MCF 10A (cell line): ENCODE measurements around the gene RGS10. TPM values are rescaled to one million over a fixed set of nuclear protein-coding genes. Genes with fewer than 3 reads are reported as not detected.
A peak's percentile ranks its signal among the peaks of the same experiment; 100 is the strongest.

Experiments
- BruUV-seq: library from RNA; stranded (reverse); fragments of 400-500 nt; replicated peaks from 2 replicates; lab custom pipeline; 2021; lab: Mats Ljungman, UMichigan
- CTCF ChIA-PET: fragments of 300-600 bp; sonication (Branson Sonifier 250); formaldehyde crosslinking; extraction: SDS; loops from one replicate; lab custom pipeline; 2021; ENCODE audit warnings: antibody characterized with exemption, inconsistent platforms; lab: Yijun Ruan, JAX
- POLR2A ChIA-PET: fragments of 300-600, 350-650 bp; sonication (Branson Sonifier 250); formaldehyde crosslinking; extraction: SDS; loops from one replicate; lab custom pipeline; 2020; ENCODE audit warnings: antibody characterized with exemption, inconsistent platforms; lab: Yijun Ruan, JAX
- DNase-seq: peaks from one replicate; pipeline ENCODE4 v3.0.0-alpha.2; 2018; ENCODE audit not compliant: unreplicated experiment
- H3K27ac Mint-ChIP-seq: one replicate; pipeline ENCODE4 v1.8.0; 2022; ENCODE audit warnings: mild to moderate bottlenecking, low read depth, mixed read lengths; ENCODE audit not compliant: unreplicated experiment
- H3K27me3 Mint-ChIP-seq: one replicate; pipeline ENCODE4 v1.8.0; 2022; ENCODE audit warnings: mixed read lengths; ENCODE audit not compliant: insufficient read depth, unreplicated experiment
- H3K36me3 Mint-ChIP-seq: one replicate; pipeline ENCODE4 v1.8.0; 2022; ENCODE audit warnings: mild to moderate bottlenecking, moderate library complexity, mixed read lengths; ENCODE audit not compliant: insufficient read depth, unreplicated experiment
- H3K4me1 Mint-ChIP-seq: one replicate; pipeline ENCODE4 v1.8.0; 2022; ENCODE audit warnings: mixed read lengths; ENCODE audit not compliant: insufficient read depth, unreplicated experiment
- H3K4me3 Mint-ChIP-seq: one replicate; pipeline ENCODE4 v1.8.0; 2022; ENCODE audit warnings: mild to moderate bottlenecking, moderate library complexity, mixed read lengths; ENCODE audit not compliant: unreplicated experiment
- H3K9me3 Mint-ChIP-seq: one replicate; pipeline ENCODE4 v1.8.0; 2022; ENCODE audit warnings: mixed read lengths; ENCODE audit not compliant: unreplicated experiment
- CTCF ChIP-seq: fragments of 200-600 bp; IDR thresholded peaks from one replicate; pipeline ENCODE4 v1.8.0; 2022; ENCODE audit warnings: antibody characterized with exemption, mild to moderate bottlenecking; ENCODE audit not compliant: unreplicated experiment
- intact Hi-C: fragments of 100-400 bp; cut with micrococcal nuclease; formaldehyde crosslinking; loops from 2 replicates; pipeline ENCODE4 v1.14.1; 2022
- total RNA-seq: library from RNA; stranded (reverse); gene quantifications from 2 replicates; pipeline ENCODE4 v1.2.3, GENCODE V29; 2022

Gene RGS10
- total RNA-seq, 1 experiment from 2014 or later, result 26.0 TPM

- Mint-ChIP-seq H3K27ac (no peak overlapping the region), H3K36me3 (no peaks in the 10 kb centered on the region), H3K27me3 (peaks cover 42% of the 10 kb centered on the region), H3K9me3 (peaks cover 8% of the 10 kb centered on the region), H3K4me1 (peaks cover 5% of the 10 kb centered on the region), H3K4me3 (no peak overlapping the region)
- no TSS peak for BruUV-seq
- intact Hi-C loops, result no loop called here
- no peak for TF ChIP-seq CTCF
- no peak for DNase-seq
- ChIA-PET POLR2A (no interaction called here), CTCF (no interaction called here)
Observed at GRCh38 chr10:119483001-119483400, 59.5 kb downstream of the RGS10 start.

- no peak for TF ChIP-seq CTCF
- Mint-ChIP-seq H3K4me1 (peaks cover 5% of the 10 kb centered on the region), H3K27me3 (peaks cover 53% of the 10 kb centered on the region)
Observed at GRCh38 chr10:119481781-119482426, 60.6 kb downstream of the RGS10 start.

GRCh38 chr10:119480667-119481066 lies 61.9 kb downstream of the RGS10 start:
- Mint-ChIP-seq H3K4me1 (peaks cover 5% of the 10 kb centered on the region), H3K27ac (no peak overlapping the region), H3K4me3 (no peak overlapping the region), H3K9me3 (peaks cover 8% of the 10 kb centered on the region), H3K36me3 (no peaks in the 10 kb centered on the region), H3K27me3 (peaks cover 66% of the 10 kb centered on the region)
- TF ChIP-seq CTCF, result no peak
- no TSS peak for BruUV-seq
- intact Hi-C loops, result no loop called here
- DNase-seq, result peak; percentile 18
- ChIA-PET POLR2A (no interaction called here), CTCF (interaction anchor here (0.6 to 0.7 kb wide), 3 partner anchors 10 to 35 kb away, joined by 3 to 5 read pairs (median 4); no protein-coding TSS in a partner anchor)

More at GRCh38 chr10:119481781-119482426, 60.6 kb downstream of the RGS10 start:
- ChIA-PET POLR2A (no interaction called here), CTCF (no interaction called here)
- intact Hi-C loops, result no loop called here
- BruUV-seq, result no TSS peak
- Mint-ChIP-seq H3K4me3 (no peak overlapping the region), H3K9me3 (peaks cover 8% of the 10 kb centered on the region), H3K27ac (no peak overlapping the region), H3K36me3 (no peaks in the 10 kb centered on the region)
- DNase-seq, result no peak

GRCh38 chr10:119479532-119479931 lies 63.0 kb downstream of the RGS10 start:
- Mint-ChIP-seq H3K27me3 (peaks cover 74% of the 10 kb centered on the region), H3K9me3 (peaks cover 8% of the 10 kb centered on the region), H3K4me3 (no peak overlapping the region), H3K36me3 (no peaks in the 10 kb centered on the region), H3K4me1 (peaks cover 5% of the 10 kb centered on the region), H3K27ac (no peak overlapping the region)
- intact Hi-C loops, result no loop called here
- no peak for DNase-seq
- POLR2A ChIA-PET, result no interaction called here
- TF ChIP-seq CTCF, result no peak
- BruUV-seq, result no TSS peak
- CTCF ChIA-PET, result no interaction called here
